CD14-positive monocyte (primary cell): ENCODE data around the gene PHLDA3. TPM values are rescaled to one million over a fixed set of nuclear protein-coding genes. Genes with fewer than 3 reads are reported as not detected.

Experiments used
- DNase-seq, 3 donors: peaks; one replicate each; pipeline ENCODE4 v3.0.0-alpha.2; 2011 to 2022
- H2AFZ ChIP-seq: 2 replicates; pipeline ENCODE4 v1.6.0; 2012; ENCODE audit warnings: mild to moderate bottlenecking, low read depth, low read length, inconsistent platforms; ENCODE audit not compliant: insufficient read depth, poor library complexity, severe bottlenecking
- H3K27ac ChIP-seq, 2 donors: 1 replicate in 1 of 2; 2 replicates in 1 of 2; pipeline ENCODE4 v1.5.1; 2012 to 2013; ENCODE audit warnings: low read length in 2 of 2, control low read depth in 1 of 2, inconsistent platforms in 1 of 2, low read depth in 1 of 2, mild to moderate bottlenecking in 1 of 2
- H3K27me3 ChIP-seq, 2 donors: one replicate each; pipeline versions ENCODE4 v1.6.0 to v1.6.1; 2011 to 2013; ENCODE audit warnings: low read length in 2 of 2; ENCODE audit not compliant: control insufficient read depth in 2 of 2, insufficient read depth in 2 of 2
- H3K36me3 ChIP-seq, 2 donors: replicated peaks in 1 of 2; 1 replicate in 1 of 2; 2 replicates in 1 of 2; pipeline versions ENCODE4 v1.5.1 to v1.6.1; 2012 to 2013; ENCODE audit warnings: low read length in 2 of 2, control low read depth in 1 of 2, inconsistent platforms in 1 of 2, mild to moderate bottlenecking in 1 of 2; ENCODE audit not compliant: insufficient read depth in 2 of 2, control insufficient read depth in 1 of 2
- H3K4me1 ChIP-seq, 2 donors: 1 replicate in 1 of 2; 2 replicates in 1 of 2; pipeline versions ENCODE4 v1.5.1 to v1.6.1; 2012 to 2013; ENCODE audit warnings: low read length in 2 of 2, control low read depth in 1 of 2, inconsistent platforms in 1 of 2, mild to moderate bottlenecking in 1 of 2, moderate library complexity in 1 of 2; ENCODE audit not compliant: insufficient read depth in 2 of 2, control insufficient read depth in 1 of 2
- H3K4me2 ChIP-seq: replicated peaks from 2 replicates; pipeline ENCODE3; 2012; ENCODE audit warnings: low read length, moderate library complexity, mild to moderate bottlenecking; ENCODE audit not compliant: poor library complexity, severe bottlenecking; ENCODE audit errors: extremely low read depth
- H3K4me3 ChIP-seq, 3 experiments: fragments of 200-600 bp in 1 of 3; sonication (generic) in 1 of 3; replicated peaks in 1 of 3; 1 replicate in 2 of 3; 2 replicates in 1 of 3; pipeline ENCODE4 v1.5.1; 2011 to 2013; ENCODE audit warnings: low read length in 3 of 3, mild to moderate bottlenecking in 3 of 3, control low read depth in 2 of 3, low read depth in 2 of 3, inconsistent platforms in 1 of 3, moderate library complexity in 1 of 3
- H3K79me2 ChIP-seq: 2 replicates; pipeline ENCODE4 v1.6.0; 2012; ENCODE audit warnings: mild to moderate bottlenecking, control low read depth, inconsistent platforms, low read length, moderate library complexity; ENCODE audit not compliant: insufficient read depth
- H3K9ac ChIP-seq: 2 replicates; pipeline ENCODE4 v1.6.0; 2017; ENCODE audit warnings: low read length, mild to moderate bottlenecking; ENCODE audit not compliant: insufficient read depth, poor library complexity, severe bottlenecking
- H3K9me3 ChIP-seq, 2 donors: replicated peaks in 1 of 2; 1 replicate in 1 of 2; 2 replicates in 1 of 2; pipeline versions ENCODE4 v1.5.1 to v1.6.1; 2012 to 2013; ENCODE audit warnings: low read length in 2 of 2, control low read depth in 1 of 2; ENCODE audit not compliant: control insufficient read depth in 1 of 2, insufficient read depth in 1 of 2
- H4K20me1 ChIP-seq: 2 replicates; pipeline ENCODE4 v1.6.0; 2012; ENCODE audit warnings: mild to moderate bottlenecking, low read length, control low read depth, moderate library complexity; ENCODE audit not compliant: insufficient read depth
- H3K27ac Mint-ChIP-seq, 7 donors: one replicate each; pipeline ENCODE4 v1.8.0; 2020; ENCODE audit warnings: mild to moderate bottlenecking in 7 of 7, mixed read lengths in 7 of 7, moderate library complexity in 6 of 7, inconsistent platforms in 2 of 7
- H3K27me3 Mint-ChIP-seq, 3 donors: one replicate each; pipeline ENCODE4 v1.8.0; 2021 to 2022; ENCODE audit warnings: low read depth in 3 of 3, mild to moderate bottlenecking in 3 of 3, mixed read lengths in 3 of 3, moderate library complexity in 3 of 3, inconsistent platforms in 1 of 3
- H3K36me3 Mint-ChIP-seq, 2 donors: one replicate each; pipeline ENCODE4 v1.8.0; 2020; ENCODE audit warnings: mixed read lengths in 2 of 2, inconsistent platforms in 1 of 2, mild to moderate bottlenecking in 1 of 2
- H3K4me1 Mint-ChIP-seq: one replicate; pipeline ENCODE4 v1.8.0; 2020; ENCODE audit warnings: mild to moderate bottlenecking, mixed read lengths
- H3K4me3 Mint-ChIP-seq, 2 donors: one replicate each; pipeline ENCODE4 v1.8.0; 2020; ENCODE audit warnings: mild to moderate bottlenecking in 2 of 2, mixed read lengths in 2 of 2, moderate library complexity in 1 of 2
- H3K9me3 Mint-ChIP-seq, 7 donors: one replicate each; pipeline ENCODE4 v1.8.0; 2020 to 2022; ENCODE audit warnings: mixed read lengths in 7 of 7, mild to moderate bottlenecking in 6 of 7, moderate library complexity in 6 of 7, inconsistent platforms in 2 of 7
- CTCF ChIP-seq: fragments of 200-600 bp; IDR thresholded peaks from one replicate; pipeline ENCODE4 v1.8.0; 2022; ENCODE audit warnings: antibody characterized with exemption, mild to moderate bottlenecking
- WGBS: methylation state at CpG from one replicate; pipeline ENCODE4 v1.1.5; 2013; ENCODE audit warnings: missing lambda C conversion rate; ENCODE audit not compliant: insufficient coverage; 5-methylcytosine and 5-hydroxymethylcytosine counted together
- intact Hi-C, 2 donors: fragments of 100-400 bp; cut with micrococcal nuclease; formaldehyde crosslinking; loops; one replicate each; pipeline versions ENCODE4 v1.15.0 to v1.15.1; 2023
- polyA plus RNA-seq, 3 donors: library from polyadenylated mRNA; depleted of rRNA in 1 of 3; unstranded in 2 of 3; stranded (reverse) in 1 of 3; fragments of 300-500 nt in 2 of 3; fragments of >200 nt in 1 of 3; fragmentation: Illumina TruSeq in 2 of 3; gene quantifications; 1 replicate in 2 of 3; 2 replicates in 1 of 3; pipeline ENCODE4 v1.2.3, GENCODE V29; 2012 to 2021

Gene PHLDA3
- polyA plus RNA-seq, 3 donors = 0.08 TPM; not detected in 2

- peaks cover 72 to 80% of the 10 kb centered on the region in 2 donors for H3K36me3 Mint-ChIP-seq
- intact Hi-C loops = loop anchor here in 1 of 2 donors (2.0 kb wide), 1 partner anchor 15 kb away; no protein-coding TSS in a partner anchor
Measured at GRCh38 chr1:201487742-201488141, 18.8 kb upstream of the PHLDA3 start.

DNA sequence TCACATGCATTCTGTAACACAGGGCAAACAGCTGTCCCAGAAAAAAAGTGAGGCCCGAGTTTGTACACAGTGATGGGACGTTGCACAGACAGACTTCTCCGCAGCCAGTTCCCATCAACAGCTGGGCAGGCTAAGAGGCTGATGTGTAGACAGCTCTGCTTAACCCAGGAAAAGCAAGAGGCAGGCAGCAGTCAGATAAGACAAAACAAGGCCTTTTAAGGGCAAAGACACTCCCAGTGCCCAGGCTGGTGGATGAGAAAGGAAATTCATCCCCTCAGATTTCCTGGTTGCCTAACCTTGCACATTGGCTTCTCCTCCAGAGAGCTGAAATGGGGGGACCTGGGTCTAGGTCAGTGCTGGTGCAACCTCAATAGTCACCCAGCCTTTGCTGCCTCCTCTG, 17.2 kb upstream of the PHLDA3 start:
- 0% methylated on average over 1 of the region's 3 CpGs for WGBS
- peaks cover 3% of the 10 kb centered on the region for H3K79me2 ChIP-seq
- peaks cover 62 to 73% of the 10 kb centered on the region in 2 donors for H3K36me3 Mint-ChIP-seq
- H3K9me3 Mint-ChIP-seq = peaks cover 0 to 6% (median 3%) of the 10 kb centered on the region in 7 donors
- peaks cover 37 to 42% of the 10 kb centered on the region in 2 donors for H3K4me1 ChIP-seq
- H3K27me3 Mint-ChIP-seq = peaks cover 9 to 13% (median 12%) of the 10 kb centered on the region in 3 donors
- H3K36me3 ChIP-seq = peaks cover 48 to 65% of the 10 kb centered on the region in 2 donors
- no peak for TF ChIP-seq CTCF
- peaks cover 45% of the 10 kb centered on the region for H3K4me1 Mint-ChIP-seq
- peak overlapping the region in 3 of 7 donors; percentile 43 to 72 (median 63) for H3K27ac Mint-ChIP-seq
- no peak overlapping the region for H3K4me3 ChIP-seq
- H3K4me3 Mint-ChIP-seq = no peak overlapping the region
- intact Hi-C loops = no loop called here
- H3K9me3 ChIP-seq = no peaks in the 10 kb centered on the region
- no peak overlapping the region for H2AFZ ChIP-seq
- no peak overlapping the region for H3K9ac ChIP-seq
- peaks cover 0 to 9% of the 10 kb centered on the region in 2 donors for H3K27me3 ChIP-seq
- DNase-seq = no peak
- H3K4me2 ChIP-seq = no peak overlapping the region
- H4K20me1 ChIP-seq = peaks cover 9% of the 10 kb centered on the region
- H3K27ac ChIP-seq = no peak overlapping the region

More at GRCh38 chr1:201487742-201488141, 18.8 kb upstream of the PHLDA3 start:
- Histone ChIP-seq H3K79me2 (peaks cover 3% of the 10 kb centered on the region), H3K4me3 (no peak overlapping the region), H2AFZ (no peak overlapping the region), H3K9me3 (no peaks in the 10 kb centered on the region), H3K27me3 (no peaks in the 10 kb centered on the region), H3K27ac (no peak overlapping the region), H3K4me1 (peaks cover 37% of the 10 kb centered on the region in 2 donors), H3K4me2 (no peak overlapping the region), H3K9ac (no peak overlapping the region), H4K20me1 (peaks cover 16% of the 10 kb centered on the region), H3K36me3 (peaks cover 52 to 70% of the 10 kb centered on the region in 2 donors)
- Mint-ChIP-seq H3K27ac (peak overlapping the region in 1 of 7 donors; percentile 2), H3K27me3 (peaks cover 0 to 4% (median 4%) of the 10 kb centered on the region in 3 donors), H3K9me3 (peaks cover 0 to 6% (median 2%) of the 10 kb centered on the region in 7 donors), H3K4me3 (no peak overlapping the region), H3K4me1 (peaks cover 46% of the 10 kb centered on the region)
- TF ChIP-seq CTCF = no peak
- DNase-seq = no peak
- WGBS = 92% methylated on average over 2 of the region's 2 CpGs
